ENCODE data around the gene EFCAB12.

EFCAB12 gene

GRCh38 chr3:129353589-129353941, 74.9 kb downstream of the EFCAB12 start:
- FAIRE-seq (no peak), DNase-seq (ENCODE audit: insufficient read length, low spot score) (no peak)
- TF ChIP-seq, protein P1, sequence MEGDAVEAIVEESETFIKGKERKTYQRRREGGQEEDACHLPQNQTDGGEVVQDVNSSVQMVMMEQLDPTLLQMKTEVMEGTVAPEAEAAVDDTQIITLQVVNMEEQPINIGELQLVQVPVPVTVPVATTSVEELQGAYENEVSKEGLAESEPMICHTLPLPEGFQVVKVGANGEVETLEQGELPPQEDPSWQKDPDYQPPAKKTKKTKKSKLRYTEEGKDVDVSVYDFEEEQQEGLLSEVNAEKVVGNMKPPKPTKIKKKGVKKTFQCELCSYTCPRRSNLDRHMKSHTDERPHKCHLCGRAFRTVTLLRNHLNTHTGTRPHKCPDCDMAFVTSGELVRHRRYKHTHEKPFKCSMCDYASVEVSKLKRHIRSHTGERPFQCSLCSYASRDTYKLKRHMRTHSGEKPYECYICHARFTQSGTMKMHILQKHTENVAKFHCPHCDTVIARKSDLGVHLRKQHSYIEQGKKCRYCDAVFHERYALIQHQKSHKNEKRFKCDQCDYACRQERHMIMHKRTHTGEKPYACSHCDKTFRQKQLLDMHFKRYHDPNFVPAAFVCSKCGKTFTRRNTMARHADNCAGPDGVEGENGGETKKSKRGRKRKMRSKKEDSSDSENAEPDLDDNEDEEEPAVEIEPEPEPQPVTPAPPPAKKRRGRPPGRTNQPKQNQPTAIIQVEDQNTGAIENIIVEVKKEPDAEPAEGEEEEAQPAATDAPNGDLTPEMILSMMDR (IDR thresholded peaks at IDR 0.05; ENCODE audit: insufficient read depth, missing control alignments), result no peak

- TF ChIP-seq, protein P1 (IDR thresholded peaks at IDR 0.05; ENCODE audit: insufficient read depth, missing control alignments), result no peak
- no peak for FAIRE-seq
- DNase-seq (ENCODE audit: insufficient read length, low spot score), result no peak
These were observed 75.5 kb downstream of the EFCAB12 start for GRCh38 chr3:129352650-129353588.

DNA sequence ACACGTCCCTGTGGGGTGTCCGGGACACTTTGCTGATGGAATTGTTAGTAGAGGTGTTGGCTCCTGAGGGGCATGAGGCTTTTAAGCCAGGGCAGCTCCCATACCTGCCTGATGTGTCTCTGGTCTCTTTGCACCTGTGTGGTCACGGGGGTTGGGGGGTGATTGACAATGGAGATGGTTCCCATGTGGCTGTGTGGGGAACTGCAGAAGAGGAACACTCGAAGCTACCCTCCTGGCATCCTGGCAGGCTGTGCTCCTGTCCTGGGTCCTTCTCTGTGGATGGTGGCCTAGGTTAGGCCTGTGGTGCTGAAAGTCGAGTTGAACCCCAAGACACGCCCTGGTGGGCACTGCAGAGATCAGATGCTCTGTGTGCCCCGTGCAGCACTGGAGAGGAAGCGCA, 76.4 kb downstream of the EFCAB12 start:
- no peak for FAIRE-seq
- TF ChIP-seq, protein P1 (IDR thresholded peaks at IDR 0.05; ENCODE audit: insufficient read depth, missing control alignments), result no peak

More for the DNA sequence above, 76.4 kb downstream of the EFCAB12 start:
- DNase-seq (ENCODE audit: insufficient read length, low spot score), result no peak

Data from D721Med (cell line).